ENCODE measurements around the gene ARID1A. TPM values are rescaled to one million over a fixed set of nuclear protein-coding genes. Genes with fewer than 3 reads are reported as not detected.

Gene ARID1A
- total RNA-seq, 2 experiments from 2014 or later: 82.4 to 84.9 TPM

DNA sequence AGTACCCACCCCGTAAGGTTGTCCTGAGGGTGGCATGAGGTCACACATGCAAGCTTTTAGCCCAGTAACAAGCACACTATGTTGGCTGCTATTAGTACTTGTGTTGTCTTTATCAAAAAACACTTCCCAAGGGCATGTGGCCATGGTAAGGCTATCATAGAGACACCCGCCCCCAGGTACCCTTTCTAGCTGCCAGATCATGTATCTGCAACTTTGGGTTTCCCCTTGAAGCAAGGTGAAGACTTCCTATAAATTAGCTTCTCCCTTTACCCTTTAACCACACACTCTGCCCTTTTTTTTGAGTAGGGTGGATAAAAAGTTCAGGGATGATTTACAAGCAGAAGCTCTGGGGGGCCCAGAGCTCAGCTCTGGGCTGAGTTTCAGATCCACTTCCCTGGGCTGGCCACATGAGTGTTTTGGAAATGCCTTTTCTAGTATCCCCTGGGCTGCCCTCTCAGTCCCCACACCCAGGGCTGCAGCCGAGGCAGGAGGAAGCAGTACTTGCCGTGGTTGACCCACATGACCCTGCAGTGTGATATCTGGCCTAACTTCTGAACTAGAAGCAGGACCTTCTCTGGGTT is 132.7 kb downstream of the ARID1A start:
- H3K27ac Mint-ChIP-seq: peak overlapping the region; percentile 96
- H3K9me3 Mint-ChIP-seq: no peaks in the 10 kb centered on the region
- ATAC-seq (peak; percentile 43), DNase-seq (peak; percentile 70)
- peak overlapping the region; percentile 100 for H3K4me3 Mint-ChIP-seq
- CTCF ChIA-PET: interaction anchor here (0.7 to 1.5 kb wide), 6 partner anchors 17 to 465 kb away, joined by 3 to 6 read pairs (median 4); no protein-coding TSS in a partner anchor
- H3K27me3 Mint-ChIP-seq: no peaks in the 10 kb centered on the region
- TF ChIP-seq, protein P1, sequence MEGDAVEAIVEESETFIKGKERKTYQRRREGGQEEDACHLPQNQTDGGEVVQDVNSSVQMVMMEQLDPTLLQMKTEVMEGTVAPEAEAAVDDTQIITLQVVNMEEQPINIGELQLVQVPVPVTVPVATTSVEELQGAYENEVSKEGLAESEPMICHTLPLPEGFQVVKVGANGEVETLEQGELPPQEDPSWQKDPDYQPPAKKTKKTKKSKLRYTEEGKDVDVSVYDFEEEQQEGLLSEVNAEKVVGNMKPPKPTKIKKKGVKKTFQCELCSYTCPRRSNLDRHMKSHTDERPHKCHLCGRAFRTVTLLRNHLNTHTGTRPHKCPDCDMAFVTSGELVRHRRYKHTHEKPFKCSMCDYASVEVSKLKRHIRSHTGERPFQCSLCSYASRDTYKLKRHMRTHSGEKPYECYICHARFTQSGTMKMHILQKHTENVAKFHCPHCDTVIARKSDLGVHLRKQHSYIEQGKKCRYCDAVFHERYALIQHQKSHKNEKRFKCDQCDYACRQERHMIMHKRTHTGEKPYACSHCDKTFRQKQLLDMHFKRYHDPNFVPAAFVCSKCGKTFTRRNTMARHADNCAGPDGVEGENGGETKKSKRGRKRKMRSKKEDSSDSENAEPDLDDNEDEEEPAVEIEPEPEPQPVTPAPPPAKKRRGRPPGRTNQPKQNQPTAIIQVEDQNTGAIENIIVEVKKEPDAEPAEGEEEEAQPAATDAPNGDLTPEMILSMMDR (IDR thresholded peaks at IDR 0.05): no peak
- POLR2A ChIA-PET: interaction anchor here (0.8 to 1.6 kb wide), 7 partner anchors 17 to 129 kb away, joined by 3 to 6 read pairs (median 4); no protein-coding TSS in a partner anchor
- intact Hi-C loops (cut with micrococcal nuclease): no loop called here
- peaks cover 60% of the 10 kb centered on the region for H3K4me1 Mint-ChIP-seq (ENCODE audit: low read depth)
- H3K36me3 Mint-ChIP-seq (ENCODE audit: low read depth): peaks cover 53% of the 10 kb centered on the region

DNA sequence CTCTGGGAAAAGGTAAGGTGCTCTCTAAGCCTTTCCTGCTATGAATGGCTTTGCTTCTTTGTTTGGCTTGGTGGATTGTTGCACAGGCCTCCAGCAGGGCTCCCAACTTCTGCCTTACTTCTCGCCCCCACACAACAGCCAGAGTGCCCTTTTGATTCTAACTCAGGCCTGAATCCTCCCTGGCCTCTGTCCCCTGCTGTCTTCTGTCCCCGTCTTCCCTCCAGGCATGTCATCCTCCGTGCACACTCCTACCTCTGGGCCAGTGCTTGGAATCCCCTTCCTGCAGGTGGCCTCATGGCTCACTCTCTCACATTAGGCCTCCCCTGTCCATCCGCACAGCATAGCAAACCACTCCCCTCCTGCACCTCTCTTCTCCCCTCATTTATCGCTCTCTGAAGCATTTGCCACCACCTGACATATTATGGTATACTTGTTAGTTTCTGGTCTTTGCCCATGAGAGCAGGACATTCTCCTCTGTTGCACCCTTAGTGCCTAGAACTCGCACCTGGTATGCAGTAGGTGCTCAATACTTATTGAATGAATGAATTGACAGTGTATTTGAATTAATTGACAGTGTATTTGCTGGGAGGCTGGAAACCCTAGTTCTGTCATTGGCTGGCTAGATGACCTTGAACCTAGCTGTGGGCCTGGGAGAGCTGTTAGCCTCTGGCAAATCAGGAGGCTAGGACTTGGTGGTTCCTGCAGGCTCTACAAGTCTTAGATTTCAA is 133.5 kb downstream of the ARID1A start:
- H3K4me3 Mint-ChIP-seq: peak overlapping the region; percentile 100
- H3K4me1 Mint-ChIP-seq (ENCODE audit: low read depth): peaks cover 69% of the 10 kb centered on the region
- ATAC-seq: no peak
- TF ChIP-seq, protein P1 (IDR thresholded peaks at IDR 0.05): no peak
- H3K27me3 Mint-ChIP-seq: no peaks in the 10 kb centered on the region
- intact Hi-C loops (cut with micrococcal nuclease): no loop called here
- ChIA-PET POLR2A (interaction anchor here (1.1 to 1.7 kb wide), 6 partner anchors 20 to 60 kb away, joined by 3 to 6 read pairs (median 4); partner anchors contain the start of gene PIGV), CTCF (interaction anchor here (0.7 to 1.5 kb wide), 7 partner anchors 10 to 466 kb away, joined by 3 to 6 read pairs (median 3); no protein-coding TSS in a partner anchor)
- DNase-seq: no peak
- peaks cover 59% of the 10 kb centered on the region for H3K36me3 Mint-ChIP-seq (ENCODE audit: low read depth)
- H3K27ac Mint-ChIP-seq: peak overlapping the region; percentile 96
- H3K9me3 Mint-ChIP-seq: no peaks in the 10 kb centered on the region

DNA sequence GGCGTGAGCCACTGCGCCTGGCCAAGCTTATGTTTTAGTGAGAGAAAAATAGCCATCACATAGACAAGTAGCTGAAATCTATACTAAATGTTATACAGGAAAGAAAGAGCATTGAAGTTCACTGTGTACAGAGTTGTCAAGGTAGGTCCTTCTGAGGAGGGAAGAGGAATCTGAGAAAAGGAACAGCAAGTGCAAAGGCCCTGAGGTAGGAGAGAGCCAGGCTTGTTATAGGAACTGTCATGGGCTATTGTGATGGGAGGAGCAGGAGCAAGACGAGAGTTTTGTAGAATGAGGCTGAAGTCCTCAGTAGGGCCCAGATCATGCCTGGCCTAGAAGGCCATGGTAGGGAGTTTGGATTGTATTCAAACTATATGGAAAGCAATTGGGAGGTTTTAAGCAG is 135.2 kb downstream of the ARID1A start:
- Mint-ChIP-seq H3K36me3 (ENCODE audit: low read depth) (peaks cover 74% of the 10 kb centered on the region), H3K4me3 (no peak overlapping the region), H3K9me3 (no peaks in the 10 kb centered on the region), H3K27ac (peak overlapping the region; percentile 96), H3K27me3 (no peaks in the 10 kb centered on the region), H3K4me1 (ENCODE audit: low read depth) (peaks cover 68% of the 10 kb centered on the region)
- ChIA-PET CTCF (interaction anchor here (1.2 to 4.3 kb wide), 6 partner anchors 8 to 47 kb away, joined by 3 to 36 read pairs (median 3); partner anchors contain the start of gene PIGV), POLR2A (interaction anchor here (0.6 to 3.8 kb wide), 10 partner anchors 11 to 233 kb away, joined by 3 to 18 read pairs (median 4); partner anchors contain the start of gene PIGV)
- TF ChIP-seq, protein P1 (IDR thresholded peaks at IDR 0.05): no peak
- ATAC-seq: no peak
- DNase-seq: no peak
- intact Hi-C loops (cut with micrococcal nuclease): no loop called here

Other genes with a start within 250 kb of the ARID1A start
- 100 to 1,000 TPM; 837 to 872 TPM for gene HMGN2, start 223.6 kb upstream of the ARID1A start, total RNA-seq
- 100 to 1,000 TPM; 139 TPM for gene RPS6KA1, start 166.3 kb upstream of the ARID1A start, total RNA-seq
- 10 to 100 TPM; 21.2 to 23.9 TPM for gene PIGV, start 91.9 kb downstream of the ARID1A start, total RNA-seq
- gene ZDHHC18, start 130.7 kb downstream of the ARID1A start, total RNA-seq: 10 to 100 TPM; 55.0 to 61.3 TPM
- gene SFN, start 167.1 kb downstream of the ARID1A start, total RNA-seq: under 1 TPM; 0.47 to 0.59 TPM
- gene GPN2, start 194.3 kb downstream of the ARID1A start, total RNA-seq: 10 to 100 TPM; 45.9 to 47.9 TPM
- 1 to 10 TPM; 8.7 to 9.6 TPM for gene GPATCH3, start 204.5 kb downstream of the ARID1A start, total RNA-seq
- gene NR0B2, start 218.0 kb downstream of the ARID1A start, total RNA-seq: not detected
- gene NUDC, start 225.7 kb downstream of the ARID1A start, total RNA-seq: 100 to 1,000 TPM in 1 of 2 experiments, 10 to 100 TPM in 1; 97.0 to 103 TPM